Aorta (tissue), 5 donors: ENCODE data around the gene GON4L. TPM values are rescaled to one million over a fixed set of nuclear protein-coding genes. Genes with fewer than 3 reads are reported as not detected.
"Not testable (repeated sequence)": the region's sequence is repeated elsewhere in the genome, so short reads cannot be mapped to it uniquely, and the experiment has no call there.

Source experiments
- ATAC-seq: fragments of 200-7000 bp; cut with Tn5 transposase; one replicate; pipeline ENCODE4 v1.9.1; 2022; ENCODE audit warnings: moderate library complexity; ENCODE audit not compliant: low FRiP score
- DNase-seq, 2 donors: peaks; one replicate each; pipeline ENCODE4 v3.0.0-alpha.2; 2020
- H3K27ac ChIP-seq, 2 donors: one replicate each; pipeline ENCODE4 v1.5.1; 2013; ENCODE audit warnings: low read length in 2 of 2, mild to moderate bottlenecking in 2 of 2, moderate library complexity in 2 of 2, control low read depth in 1 of 2, inconsistent platforms in 1 of 2, low read depth in 1 of 2
- H3K27me3 ChIP-seq, 2 donors: one replicate each; pipeline ENCODE4 v1.6.1; 2013; ENCODE audit warnings: control low read depth in 1 of 2, low read length in 1 of 2, mild to moderate bottlenecking in 1 of 2, moderate library complexity in 1 of 2; ENCODE audit not compliant: insufficient read depth in 2 of 2, control insufficient read depth in 1 of 2
- H3K36me3 ChIP-seq, 2 donors: one replicate each; pipeline ENCODE4 v1.6.1; 2013; ENCODE audit warnings: control low read depth in 1 of 2, low read length in 1 of 2, mild to moderate bottlenecking in 1 of 2; ENCODE audit not compliant: insufficient read depth in 2 of 2, control insufficient read depth in 1 of 2
- H3K4me1 ChIP-seq, 2 donors: one replicate each; pipeline ENCODE4 v1.6.1; 2013; ENCODE audit warnings: low read length in 2 of 2, control low read depth in 1 of 2, mild to moderate bottlenecking in 1 of 2, moderate library complexity in 1 of 2; ENCODE audit not compliant: insufficient read depth in 2 of 2, control insufficient read depth in 1 of 2
- H3K4me3 ChIP-seq, 2 donors: one replicate each; pipeline ENCODE4 v1.5.1; 2013; ENCODE audit warnings: low read length in 2 of 2, control low read depth in 1 of 2, mild to moderate bottlenecking in 1 of 2
- H3K9me3 ChIP-seq: one replicate; pipeline ENCODE4 v1.6.1; 2013; ENCODE audit warnings: mild to moderate bottlenecking, low read length; ENCODE audit not compliant: control insufficient read depth
- WGBS, 2 donors: extraction: QIAGEN DNeasy Blood & Tissue Kit; methylation state at CpG; one replicate each; pipeline ENCODE4 v1.1.7; 2013; 5-methylcytosine and 5-hydroxymethylcytosine counted together
- intact Hi-C, 2 donors: fragments of 100-400 bp; cut with DNase I; formaldehyde crosslinking; loops; one replicate each; pipeline versions ENCODE4 v1.14.2 to v1.15.0; 2022
- polyA plus RNA-seq, 2 donors: library from polyadenylated mRNA; stranded (reverse); fragments of 200-250 nt; gene quantifications; one replicate each; pipeline ENCODE4 v1.2.3, GENCODE V29; 2013
- total RNA-seq, 2 donors: library from RNA; stranded (reverse); fragmentation: NEBNext Ultra II Directional; extraction: Animal tissue kit (Norgen Biotek cat#: 25700); gene quantifications; one replicate each; pipeline ENCODE4 v1.2.1, GENCODE V29; 2021
- donor health status: healthy with polysubstance abuse.
- donor health status: Bipolar disorder and iron deficiency.
- donor health status: DM: no; HTN: no; CAD: no.
- donor health status: DM: no; HTN: no; CAD: no.
- donor health status: DM: yes; HTN: yes; CAD: no.

The GON4L gene
- total and polyA plus RNA-seq, 4 donors, result 6.4 to 81.9 (median 54.4) TPM

DNA sequence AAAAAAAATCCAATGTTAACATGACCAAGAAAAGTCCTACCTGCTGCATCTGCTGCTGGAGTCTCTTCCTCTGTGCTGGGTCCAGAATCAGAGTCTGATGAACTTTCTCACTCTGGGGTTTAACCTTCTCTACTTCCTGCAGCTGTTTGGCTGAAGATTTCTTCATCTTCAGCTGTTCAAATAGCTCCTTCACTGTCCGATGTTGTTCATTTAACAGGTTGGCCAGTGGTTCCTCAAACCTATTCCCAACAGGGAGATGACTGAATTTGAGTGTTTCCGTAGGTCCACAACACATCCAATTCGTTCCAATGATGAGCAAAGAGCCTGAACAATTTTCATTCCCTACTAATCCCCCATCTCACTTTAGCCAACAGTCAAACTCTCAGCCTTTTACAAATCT lies 79.4 kb downstream of the GON4L start:
- no peaks in the 10 kb centered on the region for H3K9me3 ChIP-seq
- intact Hi-C loops, result loop anchor here in 1 of 2 donors (10.0 kb wide), 1 partner anchor 147 kb away; no protein-coding TSS in a partner anchor
- DNase-seq, result no peak
- no peak overlapping the region for H3K27ac ChIP-seq
- peaks cover 0 to 11% of the 10 kb centered on the region in 2 donors for H3K36me3 ChIP-seq
- no peaks in the 10 kb centered on the region for H3K4me1 ChIP-seq
- 90 to 92% methylated on average over 3 of the region's 3 CpGs for WGBS, 2 donors
- no peak overlapping the region for H3K4me3 ChIP-seq
- H3K27me3 ChIP-seq, result no peaks in the 10 kb centered on the region
- ATAC-seq, result no peak

- WGBS, 2 donors, result 90 to 91% methylated on average over 4 of the region's 4 CpGs
- Histone ChIP-seq H3K36me3 (peaks cover 0 to 11% of the 10 kb centered on the region in 2 donors), H3K27me3 (no peaks in the 10 kb centered on the region), H3K9me3 (no peaks in the 10 kb centered on the region), H3K27ac (no peak overlapping the region), H3K4me3 (no peak overlapping the region), H3K4me1 (no peaks in the 10 kb centered on the region)
- no peak for ATAC-seq
- no peak for DNase-seq
- intact Hi-C loops, result loop anchor here in 1 of 2 donors (10.0 kb wide), 1 partner anchor 148 kb away; no protein-coding TSS in a partner anchor
Measured at GRCh38 chr1:155776414-155776813, 80.6 kb downstream of the GON4L start.

- Histone ChIP-seq H3K4me3 (no peak overlapping the region), H3K9me3 (no peaks in the 10 kb centered on the region), H3K27ac (no peak overlapping the region), H3K36me3 (peaks cover 0 to 15% of the 10 kb centered on the region in 2 donors), H3K4me1 (no peaks in the 10 kb centered on the region), H3K27me3 (no peaks in the 10 kb centered on the region)
- DNase-seq (no peak), ATAC-seq (no peak)
- intact Hi-C loops, result loop anchor here in 1 of 2 donors (10.0 kb wide), 1 partner anchor 152 kb away; no protein-coding TSS in a partner anchor
- 83 to 89% methylated on average over 2 of the region's 2 CpGs for WGBS, 2 donors
Measured at GRCh38 chr1:155773221-155773620, 83.8 kb downstream of the GON4L start.

GRCh38 chr1:155769257-155769656 lies 87.8 kb downstream of the GON4L start:
- no peak for DNase-seq
- Histone ChIP-seq H3K27me3 (no peaks in the 10 kb centered on the region), H3K4me3 (no peak overlapping the region), H3K36me3 (peaks cover 0 to 12% of the 10 kb centered on the region in 2 donors), H3K9me3 (no peaks in the 10 kb centered on the region), H3K27ac (no peak overlapping the region), H3K4me1 (no peaks in the 10 kb centered on the region)
- intact Hi-C loops, result no loop called here
- no peak for ATAC-seq
- 90 to 92% methylated on average over 5 of the region's 5 CpGs for WGBS, 2 donors

DNA sequence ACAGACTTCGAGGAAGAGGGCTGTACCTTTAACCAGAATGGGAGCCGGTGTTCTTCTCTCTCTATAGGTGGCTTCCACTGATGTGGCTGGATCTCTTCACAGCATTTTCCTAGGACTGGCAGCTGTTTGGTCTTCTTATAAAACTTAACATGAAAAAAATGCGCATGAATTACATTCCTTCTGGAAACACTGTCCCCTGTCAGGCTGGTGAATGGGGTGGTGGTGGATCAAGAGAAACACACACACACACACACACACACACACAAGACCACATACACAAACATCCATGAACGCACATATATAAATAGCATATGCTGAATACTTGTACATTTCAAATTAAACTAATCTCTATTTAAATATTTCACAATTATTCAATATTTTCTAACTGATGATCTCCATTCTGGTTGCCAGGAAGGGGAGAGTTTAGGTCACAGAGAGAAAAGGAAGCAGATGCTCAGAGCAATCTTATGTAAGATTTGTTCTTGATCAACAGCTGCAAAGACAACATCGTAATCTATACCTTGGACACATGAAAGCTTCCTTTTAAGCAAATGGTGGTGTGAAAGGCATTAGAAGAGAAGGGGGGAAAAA lies 89.5 kb downstream of the GON4L start:
- H3K4me3 ChIP-seq, H3K27me3 ChIP-seq, H3K4me1 ChIP-seq, H3K27ac ChIP-seq, DNase-seq, H3K36me3 ChIP-seq, intact Hi-C loops, H3K9me3 ChIP-seq, ATAC-seq: not testable (repeated sequence)
- 88 to 92% methylated on average over 3 of the region's 5 CpGs for whole genome bisulfite sequencing, 2 donors

GRCh38 chr1:155763989-155764388 lies 93.0 kb downstream of the GON4L start:
- WGBS, 2 donors, result 93% methylated on average over 7 of the region's 7 CpGs
- intact Hi-C loops, result loop anchor here in 1 of 2 donors (2.0 kb wide), 1 partner anchor 29 kb away; no protein-coding TSS in a partner anchor
- not testable (repeated sequence) for H3K4me3 ChIP-seq, DNase-seq, ATAC-seq, H3K4me1 ChIP-seq, H3K27me3 ChIP-seq, H3K9me3 ChIP-seq, H3K36me3 ChIP-seq, H3K27ac ChIP-seq

- H3K27me3 ChIP-seq, H3K4me1 ChIP-seq, H3K9me3 ChIP-seq, H3K4me3 ChIP-seq, H3K27ac ChIP-seq: not testable (repeated sequence)
- 86 to 89% methylated on average over 6 of the region's 6 CpGs for WGBS, 2 donors
- H3K36me3 ChIP-seq, result peaks cover 8 to 12% of the 10 kb centered on the region in 2 donors
- ATAC-seq (peak; percentile 57), DNase-seq (peak; percentile 76 to 83)
- intact Hi-C loops, result loop anchor here in 1 of 2 donors (2.0 kb wide), 1 partner anchor 30 kb away; no protein-coding TSS in a partner anchor
Measured at GRCh38 chr1:155763090-155763815, 93.8 kb downstream of the GON4L start.

DNA sequence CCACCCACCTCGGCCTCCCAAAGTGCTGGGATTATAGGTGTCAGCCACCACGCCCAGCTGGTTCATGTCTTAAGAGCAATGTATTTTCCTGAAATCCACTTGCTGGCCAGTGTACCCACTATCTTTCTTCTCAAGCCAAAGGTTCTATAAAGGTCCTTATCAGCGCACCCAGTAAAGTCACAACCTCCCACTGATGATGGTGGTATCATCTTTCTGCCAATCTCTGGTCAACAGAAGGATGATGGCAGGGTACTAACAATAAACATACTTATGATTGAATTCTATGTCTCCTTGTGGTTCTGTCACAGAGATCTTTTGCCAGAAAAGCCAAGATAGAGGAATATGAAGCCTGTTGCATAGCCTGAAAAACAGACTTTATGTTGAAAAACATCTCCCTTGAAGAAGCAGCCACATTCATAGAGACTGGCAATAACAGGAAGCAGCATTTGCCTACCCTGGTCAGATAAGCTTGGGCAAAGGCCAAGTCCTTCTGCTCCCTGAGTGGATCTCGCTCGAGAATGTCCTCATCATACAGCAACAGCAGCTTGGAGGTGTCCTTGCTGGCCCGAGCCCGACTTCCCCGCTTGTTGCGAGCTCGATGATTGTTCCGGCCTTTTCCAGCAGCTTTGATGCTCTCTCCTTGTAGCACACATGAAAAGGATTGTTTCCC lies 95.1 kb downstream of the GON4L start:
- H3K27me3 ChIP-seq, result no peaks in the 10 kb centered on the region
- DNase-seq (peak in 1 of 2 donors; percentile 45), ATAC-seq (no peak)
- H3K27ac ChIP-seq, result no peak overlapping the region
- no peaks in the 10 kb centered on the region for H3K9me3 ChIP-seq
- H3K36me3 ChIP-seq, result peaks cover 8 to 16% of the 10 kb centered on the region in 2 donors
- H3K4me3 ChIP-seq, result no peak overlapping the region
- no peaks in the 10 kb centered on the region for H3K4me1 ChIP-seq
- intact Hi-C loops, result loop anchor here in 1 of 2 donors (2.0 kb wide), 1 partner anchor 31 kb away; no protein-coding TSS in a partner anchor
- WGBS, 2 donors, result 94 to 96% methylated on average over 11 of the region's 11 CpGs
